Measurements from ENCODE around the gene IFT27. TPM values are rescaled to one million over a fixed set of nuclear protein-coding genes. Genes with fewer than 3 reads are reported as not detected.

IFT27 gene
- total and polyA plus RNA-seq, 2 experiments from 2014 or later: 28.5 to 63.5 TPM

DNA sequence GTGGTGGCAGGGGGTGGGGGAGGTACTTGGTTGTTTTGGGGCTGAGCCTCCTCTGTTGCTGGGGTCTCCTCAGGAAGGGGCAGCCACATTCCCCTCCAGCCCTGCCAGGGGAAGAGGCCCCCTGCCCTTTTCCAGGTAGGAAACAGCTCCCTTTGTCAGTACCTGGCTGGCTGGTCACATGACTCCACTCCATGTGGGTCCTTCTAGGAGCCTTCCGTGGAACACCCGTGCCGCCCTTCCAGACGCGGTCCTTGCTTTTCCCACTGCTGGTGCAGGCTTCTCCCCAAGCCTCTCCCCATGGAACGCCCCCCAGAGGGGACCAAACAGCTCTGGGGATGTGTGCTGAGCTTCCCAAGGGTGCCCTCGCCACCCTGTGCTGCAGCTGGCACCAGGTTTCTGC is 19.9 kb downstream of the IFT27 start (continued):
- TF ChIP-seq, protein P1, sequence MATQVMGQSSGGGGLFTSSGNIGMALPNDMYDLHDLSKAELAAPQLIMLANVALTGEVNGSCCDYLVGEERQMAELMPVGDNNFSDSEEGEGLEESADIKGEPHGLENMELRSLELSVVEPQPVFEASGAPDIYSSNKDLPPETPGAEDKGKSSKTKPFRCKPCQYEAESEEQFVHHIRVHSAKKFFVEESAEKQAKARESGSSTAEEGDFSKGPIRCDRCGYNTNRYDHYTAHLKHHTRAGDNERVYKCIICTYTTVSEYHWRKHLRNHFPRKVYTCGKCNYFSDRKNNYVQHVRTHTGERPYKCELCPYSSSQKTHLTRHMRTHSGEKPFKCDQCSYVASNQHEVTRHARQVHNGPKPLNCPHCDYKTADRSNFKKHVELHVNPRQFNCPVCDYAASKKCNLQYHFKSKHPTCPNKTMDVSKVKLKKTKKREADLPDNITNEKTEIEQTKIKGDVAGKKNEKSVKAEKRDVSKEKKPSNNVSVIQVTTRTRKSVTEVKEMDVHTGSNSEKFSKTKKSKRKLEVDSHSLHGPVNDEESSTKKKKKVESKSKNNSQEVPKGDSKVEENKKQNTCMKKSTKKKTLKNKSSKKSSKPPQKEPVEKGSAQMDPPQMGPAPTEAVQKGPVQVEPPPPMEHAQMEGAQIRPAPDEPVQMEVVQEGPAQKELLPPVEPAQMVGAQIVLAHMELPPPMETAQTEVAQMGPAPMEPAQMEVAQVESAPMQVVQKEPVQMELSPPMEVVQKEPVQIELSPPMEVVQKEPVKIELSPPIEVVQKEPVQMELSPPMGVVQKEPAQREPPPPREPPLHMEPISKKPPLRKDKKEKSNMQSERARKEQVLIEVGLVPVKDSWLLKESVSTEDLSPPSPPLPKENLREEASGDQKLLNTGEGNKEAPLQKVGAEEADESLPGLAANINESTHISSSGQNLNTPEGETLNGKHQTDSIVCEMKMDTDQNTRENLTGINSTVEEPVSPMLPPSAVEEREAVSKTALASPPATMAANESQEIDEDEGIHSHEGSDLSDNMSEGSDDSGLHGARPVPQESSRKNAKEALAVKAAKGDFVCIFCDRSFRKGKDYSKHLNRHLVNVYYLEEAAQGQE (IDR thresholded peaks at IDR 0.05; ENCODE audit: unreplicated experiment): no peak
- TF ChIP-seq, protein P2, sequence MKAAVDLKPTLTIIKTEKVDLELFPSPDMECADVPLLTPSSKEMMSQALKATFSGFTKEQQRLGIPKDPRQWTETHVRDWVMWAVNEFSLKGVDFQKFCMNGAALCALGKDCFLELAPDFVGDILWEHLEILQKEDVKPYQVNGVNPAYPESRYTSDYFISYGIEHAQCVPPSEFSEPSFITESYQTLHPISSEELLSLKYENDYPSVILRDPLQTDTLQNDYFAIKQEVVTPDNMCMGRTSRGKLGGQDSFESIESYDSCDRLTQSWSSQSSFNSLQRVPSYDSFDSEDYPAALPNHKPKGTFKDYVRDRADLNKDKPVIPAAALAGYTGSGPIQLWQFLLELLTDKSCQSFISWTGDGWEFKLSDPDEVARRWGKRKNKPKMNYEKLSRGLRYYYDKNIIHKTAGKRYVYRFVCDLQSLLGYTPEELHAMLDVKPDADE (IDR thresholded peaks at IDR 0.05): no peak
- TF ChIP-seq EZH2phosphoT487 (IDR thresholded peaks at IDR 0.05; ENCODE audit: unreplicated experiment): no peak

DNA sequence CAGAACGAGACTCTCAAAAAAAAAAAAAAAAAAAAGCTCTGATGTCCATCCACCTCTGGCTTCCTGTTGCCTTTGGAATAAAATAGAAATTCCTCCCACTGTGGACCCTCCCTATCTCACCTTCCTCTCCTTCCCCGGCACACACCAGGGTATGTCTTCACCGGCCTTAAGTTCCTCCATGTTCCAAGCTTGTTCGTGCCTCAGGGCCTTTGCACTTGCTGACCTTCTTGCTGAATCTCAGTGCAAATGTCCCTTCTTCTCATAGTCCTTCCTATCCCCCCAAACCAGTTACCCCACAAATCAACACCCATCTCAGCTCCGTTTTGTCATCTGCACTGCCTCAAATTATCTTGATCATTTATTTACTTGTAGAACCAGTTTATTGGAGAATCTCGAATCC is 20.6 kb downstream of the IFT27 start:
- H3K27me3 ChIP-seq (ENCODE audit: insufficient read depth): no peaks in the 10 kb centered on the region
- ATAC-seq: no peak
- peaks cover 10% of the 10 kb centered on the region for H3K27me3 Mint-ChIP-seq (ENCODE audit: insufficient read depth, low read depth, poor library complexity)
- no peaks in the 10 kb centered on the region for H3K4me1 ChIP-seq (ENCODE audit: insufficient read depth)
- H3K27ac Mint-ChIP-seq: no peak overlapping the region
- H4K20me1 ChIP-seq (replicated peaks; ENCODE audit: insufficient read depth): no peaks in the 10 kb centered on the region
- DNase-seq (ENCODE audit: low spot score): no peak
- peaks cover 3% of the 10 kb centered on the region; the same call in 2 of the 3 replicates for H3K9me3 Mint-ChIP-seq
- no peaks in the 10 kb centered on the region for H3F3A ChIP-seq (replicated peaks; ENCODE audit: low read depth)
- H3K36me3 ChIP-seq (ENCODE audit: insufficient read depth): no peaks in the 10 kb centered on the region
- H3K27ac ChIP-seq (ENCODE audit: low read depth): no peak overlapping the region
- H3K4me2 ChIP-seq: no peak overlapping the region
- H3K4me1 Mint-ChIP-seq: peaks cover 11% of the 10 kb centered on the region
- H2AFZ ChIP-seq: no peak overlapping the region
- no peaks in the 10 kb centered on the region for H3K79me2 ChIP-seq (replicated peaks; ENCODE audit: insufficient read depth)
- H3K4me3 Mint-ChIP-seq: no peak overlapping the region
- H3K36me3 Mint-ChIP-seq (ENCODE audit: low read depth): no peaks in the 10 kb centered on the region
- no peak overlapping the region for H3K4me3 ChIP-seq
- no peaks in the 10 kb centered on the region for H3K9me2 ChIP-seq (ENCODE audit: insufficient read depth)
- TF ChIP-seq CREB1 (CRISPR knock-in tag; IDR thresholded peaks at IDR 0.05; ENCODE audit: low read depth) (no peak), ZNF114 (CRISPR knock-in tag; IDR thresholded peaks at IDR 0.05) (no peak), POLR2AphosphoS5 (IDR thresholded peaks at IDR 0.05; ENCODE audit: low read depth) (no peak), EZH2phosphoT487 (IDR thresholded peaks at IDR 0.05; ENCODE audit: unreplicated experiment) (no peak), STAT1 (IDR thresholded peaks at IDR 0.05; ENCODE audit: unreplicated experiment) (no peak), JUNB (IDR thresholded peaks at IDR 0.05; ENCODE audit: unreplicated experiment) (no peak), EZH2 (IDR thresholded peaks at IDR 0.05; ENCODE audit: low read depth, unreplicated experiment) (no peak)
- TF ChIP-seq, protein P3, sequence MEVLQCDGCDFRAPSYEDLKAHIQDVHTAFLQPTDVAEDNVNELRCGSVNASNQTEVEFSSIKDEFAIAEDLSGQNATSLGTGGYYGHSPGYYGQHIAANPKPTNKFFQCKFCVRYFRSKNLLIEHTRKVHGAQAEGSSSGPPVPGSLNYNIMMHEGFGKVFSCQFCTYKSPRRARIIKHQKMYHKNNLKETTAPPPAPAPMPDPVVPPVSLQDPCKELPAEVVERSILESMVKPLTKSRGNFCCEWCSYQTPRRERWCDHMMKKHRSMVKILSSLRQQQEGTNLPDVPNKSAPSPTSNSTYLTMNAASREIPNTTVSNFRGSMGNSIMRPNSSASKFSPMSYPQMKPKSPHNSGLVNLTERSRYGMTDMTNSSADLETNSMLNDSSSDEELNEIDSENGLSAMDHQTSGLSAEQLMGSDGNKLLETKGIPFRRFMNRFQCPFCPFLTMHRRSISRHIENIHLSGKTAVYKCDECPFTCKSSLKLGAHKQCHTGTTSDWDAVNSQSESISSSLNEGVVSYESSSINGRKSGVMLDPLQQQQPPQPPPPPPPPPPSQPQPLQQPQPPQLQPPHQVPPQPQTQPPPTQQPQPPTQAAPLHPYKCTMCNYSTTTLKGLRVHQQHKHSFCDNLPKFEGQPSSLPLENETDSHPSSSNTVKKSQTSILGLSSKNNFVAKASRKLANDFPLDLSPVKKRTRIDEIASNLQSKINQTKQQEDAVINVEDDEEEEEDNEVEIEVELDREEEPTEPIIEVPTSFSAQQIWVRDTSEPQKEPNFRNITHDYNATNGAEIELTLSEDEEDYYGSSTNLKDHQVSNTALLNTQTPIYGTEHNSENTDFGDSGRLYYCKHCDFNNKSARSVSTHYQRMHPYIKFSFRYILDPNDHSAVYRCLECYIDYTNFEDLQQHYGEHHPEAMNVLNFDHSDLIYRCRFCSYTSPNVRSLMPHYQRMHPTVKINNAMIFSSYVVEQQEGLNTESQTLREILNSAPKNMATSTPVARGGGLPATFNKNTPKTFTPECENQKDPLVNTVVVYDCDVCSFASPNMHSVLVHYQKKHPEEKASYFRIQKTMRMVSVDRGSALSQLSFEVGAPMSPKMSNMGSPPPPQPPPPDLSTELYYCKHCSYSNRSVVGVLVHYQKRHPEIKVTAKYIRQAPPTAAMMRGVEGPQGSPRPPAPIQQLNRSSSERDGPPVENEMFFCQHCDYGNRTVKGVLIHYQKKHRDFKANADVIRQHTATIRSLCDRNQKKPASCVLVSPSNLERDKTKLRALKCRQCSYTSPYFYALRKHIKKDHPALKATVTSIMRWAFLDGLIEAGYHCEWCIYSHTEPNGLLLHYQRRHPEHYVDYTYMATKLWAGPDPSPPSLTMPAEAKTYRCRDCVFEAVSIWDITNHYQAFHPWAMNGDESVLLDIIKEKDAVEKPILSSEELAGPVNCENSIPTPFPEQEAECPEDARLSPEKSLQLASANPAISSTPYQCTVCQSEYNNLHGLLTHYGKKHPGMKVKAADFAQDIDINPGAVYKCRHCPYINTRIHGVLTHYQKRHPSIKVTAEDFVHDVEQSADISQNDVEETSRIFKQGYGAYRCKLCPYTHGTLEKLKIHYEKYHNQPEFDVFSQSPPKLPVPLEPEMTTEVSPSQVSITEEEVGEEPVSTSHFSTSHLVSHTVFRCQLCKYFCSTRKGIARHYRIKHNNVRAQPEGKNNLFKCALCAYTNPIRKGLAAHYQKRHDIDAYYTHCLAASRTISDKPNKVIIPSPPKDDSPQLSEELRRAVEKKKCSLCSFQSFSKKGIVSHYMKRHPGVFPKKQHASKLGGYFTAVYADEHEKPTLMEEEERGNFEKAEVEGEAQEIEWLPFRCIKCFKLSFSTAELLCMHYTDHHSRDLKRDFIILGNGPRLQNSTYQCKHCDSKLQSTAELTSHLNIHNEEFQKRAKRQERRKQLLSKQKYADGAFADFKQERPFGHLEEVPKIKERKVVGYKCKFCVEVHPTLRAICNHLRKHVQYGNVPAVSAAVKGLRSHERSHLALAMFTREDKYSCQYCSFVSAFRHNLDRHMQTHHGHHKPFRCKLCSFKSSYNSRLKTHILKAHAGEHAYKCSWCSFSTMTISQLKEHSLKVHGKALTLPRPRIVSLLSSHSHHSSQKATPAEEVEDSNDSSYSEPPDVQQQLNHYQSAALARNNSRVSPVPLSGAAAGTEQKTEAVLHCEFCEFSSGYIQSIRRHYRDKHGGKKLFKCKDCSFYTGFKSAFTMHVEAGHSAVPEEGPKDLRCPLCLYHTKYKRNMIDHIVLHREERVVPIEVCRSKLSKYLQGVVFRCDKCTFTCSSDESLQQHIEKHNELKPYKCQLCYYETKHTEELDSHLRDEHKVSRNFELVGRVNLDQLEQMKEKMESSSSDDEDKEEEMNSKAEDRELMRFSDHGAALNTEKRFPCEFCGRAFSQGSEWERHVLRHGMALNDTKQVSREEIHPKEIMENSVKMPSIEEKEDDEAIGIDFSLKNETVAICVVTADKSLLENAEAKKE (CRISPR knock-in tag; IDR thresholded peaks at IDR 0.05): no peak
- TF ChIP-seq, protein P1 (IDR thresholded peaks at IDR 0.05; ENCODE audit: unreplicated experiment): no peak

Data from GM23338 (cell line).